Activated gamma-delta T cell treated with Interleukin-2 at 50 U/mL for 16 hours (primary cell): ENCODE results near the gene YBX3.

Experiments used
- DNase-seq: peaks from one replicate; pipeline ENCODE4 v3.0.0-alpha.2; 2020

YBX3 gene

GRCh38 chr12:10721651-10722501 is 1.2 kb downstream of the YBX3 start:
- peak; percentile 46 for DNase-seq

GRCh38 chr12:10720974-10721650 is 2.0 kb downstream of the YBX3 start:
- DNase-seq, result no peak

- DNase-seq, result no peak
Observed at GRCh38 chr12:10719482-10719881, 3.6 kb downstream of the YBX3 start.

- DNase-seq, result no peak
Observed at GRCh38 chr12:10718279-10718821, 4.8 kb downstream of the YBX3 start.

- DNase-seq, result no peak
Observed at GRCh38 chr12:10717410-10717809, 5.7 kb downstream of the YBX3 start.

GRCh38 chr12:10716704-10717315 is 6.3 kb downstream of the YBX3 start:
- no peak for DNase-seq

GRCh38 chr12:10716277-10716676 is 6.8 kb downstream of the YBX3 start:
- DNase-seq, result no peak

GRCh38 chr12:10715491-10715890 is 7.6 kb downstream of the YBX3 start:
- DNase-seq, result no peak

- no peak for DNase-seq
Observed at GRCh38 chr12:10709808-10710207, 13.3 kb downstream of the YBX3 start.

- no peak for DNase-seq
Observed at GRCh38 chr12:10708862-10709261, 14.3 kb downstream of the YBX3 start.

GRCh38 chr12:10705655-10706054 is 17.5 kb downstream of the YBX3 start:
- DNase-seq, result no peak

- DNase-seq, result no peak
Observed at GRCh38 chr12:10701843-10702242, 21.3 kb downstream of the YBX3 start.

- DNase-seq, result peak; percentile 6
Observed at GRCh38 chr12:10701131-10701681, 21.9 kb downstream of the YBX3 start.

GRCh38 chr12:10700581-10700980 is 22.5 kb downstream of the YBX3 start:
- DNase-seq, result no peak

GRCh38 chr12:10697862-10698261 is 25.3 kb downstream of the YBX3 start:
- DNase-seq, result no peak

GRCh38 chr12:10697156-10697555 is 26.0 kb downstream of the YBX3 start:
- no peak for DNase-seq

- DNase-seq, result no peak
Observed at GRCh38 chr12:10690906-10691305, 32.2 kb downstream of the YBX3 start.

GRCh38 chr12:10689146-10689545 is 34.0 kb downstream of the YBX3 start:
- no peak for DNase-seq

- no peak for DNase-seq
Observed at GRCh38 chr12:10688042-10688441, 35.1 kb downstream of the YBX3 start.

- peak; percentile 76 for DNase-seq
Observed at GRCh38 chr12:10673659-10674384, 49.3 kb downstream of the YBX3 start, which contains the start of gene STYK1. STYK1 (minus strand) TSS chr12:10674052; CDS start chr12:10634618, 39,434 bp downstream.

GRCh38 chr12:10672231-10672868 is 50.8 kb downstream of the YBX3 start:
- DNase-seq, result peak; percentile 42

- no peak for DNase-seq
Observed at GRCh38 chr12:10669533-10669932, 53.6 kb downstream of the YBX3 start.
